ENCODE data around the gene STK4. TPM values are rescaled to one million over a fixed set of nuclear protein-coding genes. Genes with fewer than 3 reads are reported as not detected.

Gene STK4
- total RNA-seq, 1 donor from 2014 or later = 25.8 TPM

- TF ChIP-seq CTCF (IDR thresholded peaks at IDR 0.05) (no peak), POLR2A (IDR thresholded peaks at IDR 0.05) (no peak), POLR2AphosphoS5 (IDR thresholded peaks at IDR 0.05; ENCODE audit: insufficient read depth in 1 of 2, low read depth in 1 of 2) (no peak)
- no peak overlapping the region for H3K27ac ChIP-seq
- H3K4me1 ChIP-seq = peaks cover 7% of the 10 kb centered on the region
- H3K9me3 ChIP-seq = no peaks in the 10 kb centered on the region
- no peaks in the 10 kb centered on the region for H3K36me3 ChIP-seq
- DNase-seq (ENCODE audit: extremely low spot score in 2 of 2) = no peak
- H3K27me3 ChIP-seq = peaks cover 5% of the 10 kb centered on the region
- intact Hi-C loops (cut with DNase I) = loop anchor here (10.0 kb wide), 1 partner anchor 78 kb away; no protein-coding TSS in a partner anchor
- no peak overlapping the region for H3K4me3 ChIP-seq
Observed at GRCh38 chr20:45092898-45093297, 126.6 kb downstream of the STK4 start.

GRCh38 chr20:45094201-45094600 lies 127.9 kb downstream of the STK4 start:
- intact Hi-C loops (cut with DNase I) = loop anchor here (10.0 kb wide), 1 partner anchor 79 kb away; no protein-coding TSS in a partner anchor
- no peak for TF ChIP-seq POLR2AphosphoS5 (IDR thresholded peaks at IDR 0.05; ENCODE audit: insufficient read depth in 1 of 2, low read depth in 1 of 2)
- TF ChIP-seq CTCF (IDR thresholded peaks at IDR 0.05) = no peak
- TF ChIP-seq POLR2A (IDR thresholded peaks at IDR 0.05) = no peak
- no peak for DNase-seq (ENCODE audit: extremely low spot score in 2 of 2)
- Histone ChIP-seq H3K4me1 (no peaks in the 10 kb centered on the region), H3K27me3 (peaks cover 6% of the 10 kb centered on the region), H3K36me3 (no peaks in the 10 kb centered on the region), H3K4me3 (no peak overlapping the region), H3K9me3 (no peaks in the 10 kb centered on the region), H3K27ac (no peak overlapping the region)

GRCh38 chr20:45094864-45095574 lies 128.7 kb downstream of the STK4 start:
- TF ChIP-seq CTCF (IDR thresholded peaks at IDR 0.05) (no peak), POLR2AphosphoS5 (IDR thresholded peaks at IDR 0.05; ENCODE audit: insufficient read depth in 1 of 2, low read depth in 1 of 2) (no peak), POLR2A (IDR thresholded peaks at IDR 0.05) (no peak)
- no peak overlapping the region for H3K4me3 ChIP-seq
- intact Hi-C loops (cut with DNase I) = loop anchor here (10.0 kb wide), 1 partner anchor 80 kb away; no protein-coding TSS in a partner anchor
- H3K36me3 ChIP-seq = no peaks in the 10 kb centered on the region
- DNase-seq (ENCODE audit: extremely low spot score in 2 of 2) = no peak
- H3K4me1 ChIP-seq = no peaks in the 10 kb centered on the region
- no peaks in the 10 kb centered on the region for H3K9me3 ChIP-seq
- no peak overlapping the region for H3K27ac ChIP-seq
- H3K27me3 ChIP-seq = peaks cover 6% of the 10 kb centered on the region

DNA sequence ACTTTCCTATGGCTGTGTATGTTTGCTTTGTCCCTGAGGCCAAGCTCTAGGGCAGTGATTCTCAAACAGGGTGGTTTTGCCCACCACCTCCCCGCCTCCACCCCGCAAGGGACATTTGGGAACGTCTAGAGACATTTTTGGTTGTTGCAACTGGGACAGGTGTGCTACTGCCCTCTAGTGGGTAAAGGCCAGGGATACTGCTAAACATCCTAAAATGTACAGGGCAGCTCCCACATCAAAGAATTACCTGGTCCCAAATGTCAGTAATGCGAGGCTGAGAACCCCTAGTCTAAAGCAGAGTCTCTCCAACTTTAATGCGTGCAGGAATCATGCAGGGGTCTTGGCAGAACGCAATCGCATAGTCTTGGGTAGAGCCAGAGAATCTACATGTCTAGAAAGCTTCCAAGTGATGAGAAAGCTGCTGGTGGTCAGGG lies 129.5 kb downstream of the STK4 start:
- Histone ChIP-seq H3K36me3 (no peaks in the 10 kb centered on the region), H3K4me1 (peaks cover 3% of the 10 kb centered on the region), H3K27ac (no peak overlapping the region), H3K27me3 (peaks cover 6% of the 10 kb centered on the region), H3K4me3 (no peak overlapping the region), H3K9me3 (no peaks in the 10 kb centered on the region)
- TF ChIP-seq CTCF (IDR thresholded peaks at IDR 0.05) (peak in 1 of 3 experiments; percentile 38), POLR2AphosphoS5 (IDR thresholded peaks at IDR 0.05; ENCODE audit: insufficient read depth in 1 of 2, low read depth in 1 of 2) (no peak)
- intact Hi-C loops (cut with DNase I) = loop anchor here (10.0 kb wide), 1 partner anchor 81 kb away; no protein-coding TSS in a partner anchor
- no peak for DNase-seq (ENCODE audit: extremely low spot score in 2 of 2)

DNA sequence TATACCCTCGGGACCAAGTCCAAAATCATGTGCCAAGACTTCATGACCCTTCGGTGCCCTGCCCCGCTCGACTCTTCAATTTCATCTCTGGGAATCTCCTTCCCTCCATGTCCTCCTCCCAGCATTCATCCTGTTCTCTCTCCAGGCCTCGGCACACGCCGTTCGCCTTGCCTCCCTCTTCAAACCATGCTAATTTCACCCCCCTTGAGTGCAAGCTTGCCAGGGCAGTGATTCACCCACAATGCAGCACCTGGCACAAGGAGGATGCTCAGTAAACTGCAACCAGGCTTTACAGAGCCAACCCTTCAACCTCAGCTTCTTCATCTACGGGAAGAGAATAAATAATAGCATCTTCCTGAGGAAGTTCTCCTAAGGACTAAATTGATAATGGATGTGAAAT lies 130.5 kb downstream of the STK4 start:
- H3K4me3 ChIP-seq = no peak overlapping the region
- no peak for DNase-seq (ENCODE audit: extremely low spot score in 2 of 2)
- H3K36me3 ChIP-seq = no peaks in the 10 kb centered on the region
- peaks cover 6% of the 10 kb centered on the region for H3K4me1 ChIP-seq
- no peak for TF ChIP-seq POLR2AphosphoS5 (IDR thresholded peaks at IDR 0.05; ENCODE audit: insufficient read depth in 1 of 2, low read depth in 1 of 2)
- no peak for TF ChIP-seq POLR2A (IDR thresholded peaks at IDR 0.05)
- no peak for TF ChIP-seq CTCF (IDR thresholded peaks at IDR 0.05)
- no peaks in the 10 kb centered on the region for H3K9me3 ChIP-seq
- peaks cover 6% of the 10 kb centered on the region for H3K27me3 ChIP-seq
- no peak overlapping the region for H3K27ac ChIP-seq
- intact Hi-C loops (cut with DNase I) = loop anchor here (10.0 kb wide), 1 partner anchor 82 kb away; no protein-coding TSS in a partner anchor

All from vagina (tissue), 2 donors.